ENCODE results near the gene SORD. TPM values are rescaled to one million over a fixed set of nuclear protein-coding genes. Genes with fewer than 3 reads are reported as not detected.
"Not testable (repeated sequence)": the region's sequence is repeated elsewhere in the genome, so short reads cannot be mapped to it uniquely, and the experiment has no call there.

SORD gene
- total RNA-seq = 19.1 and 25.2 TPM in 2 replicates

DNA sequence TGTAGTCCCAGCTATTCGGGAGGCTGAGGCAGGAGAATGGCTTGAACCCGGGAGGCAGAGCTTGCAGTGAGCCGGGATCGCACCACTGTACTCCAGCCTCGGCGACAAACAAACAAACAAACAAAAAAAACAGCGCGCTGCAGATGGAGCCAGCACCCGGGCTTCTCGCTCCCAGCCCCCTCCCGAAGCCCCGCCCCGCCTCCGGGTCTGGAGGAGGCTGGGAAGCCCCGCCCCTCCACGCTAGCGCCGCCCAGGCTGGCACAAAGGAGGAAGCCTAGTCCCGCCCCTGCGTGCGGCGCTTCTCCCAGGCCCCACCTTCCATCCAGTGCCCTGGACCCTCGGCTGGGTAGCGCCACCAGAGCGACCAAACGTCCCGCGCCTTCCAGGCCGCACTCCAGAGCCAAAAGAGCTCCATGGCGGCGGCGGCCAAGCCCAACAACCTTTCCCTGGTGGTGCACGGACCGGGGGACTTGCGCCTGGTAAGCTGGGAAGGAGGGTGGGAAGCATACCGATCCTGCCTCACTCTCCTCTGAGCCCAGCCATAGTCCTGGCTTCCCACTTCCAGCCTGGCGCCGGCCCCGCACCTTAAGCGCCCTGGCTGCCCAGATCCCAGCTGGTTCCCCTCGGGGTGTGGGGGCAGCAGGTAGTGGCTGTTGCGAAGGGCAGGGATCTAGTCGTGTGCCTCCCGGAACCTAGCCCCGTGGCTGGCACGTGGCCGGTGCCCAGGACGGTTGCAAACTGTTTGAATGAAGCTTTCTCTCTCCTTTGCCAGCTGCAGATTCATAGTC lies at the start of gene SORD:
SORD (plus strand) TSS at position 325 of the 788 bp plus-strand sequence; CDS start at position 414, 89 bp downstream.
- peak; percentile 63 for DNase-seq (ENCODE audit: low read depth)

DNA sequence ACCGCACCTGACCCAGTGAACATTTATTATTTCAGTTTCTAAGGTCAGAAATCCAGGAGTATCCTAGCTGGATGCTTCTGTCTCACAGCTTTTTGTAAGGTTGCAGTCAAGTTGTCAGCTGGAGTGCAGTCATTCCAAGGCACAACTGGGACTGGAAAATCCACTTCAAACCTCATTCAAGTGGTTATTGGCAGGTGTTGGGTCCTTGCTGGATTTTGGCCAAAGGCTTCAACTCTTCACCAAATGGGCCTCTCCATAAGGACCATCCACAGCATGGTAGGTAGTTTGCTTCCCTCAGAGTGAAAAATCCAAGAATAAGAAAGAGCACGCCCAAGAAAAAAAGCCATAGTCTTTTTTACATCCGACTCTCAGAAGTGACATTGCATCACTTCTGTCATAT lies 46.8 kb upstream of the SORD start:
- not testable (repeated sequence) for DNase-seq (ENCODE audit: low read depth)

GRCh38 chr15:44977781-44978180 lies 45.2 kb upstream of the SORD start:
- peak; percentile 64 for DNase-seq (ENCODE audit: low read depth)

DNA sequence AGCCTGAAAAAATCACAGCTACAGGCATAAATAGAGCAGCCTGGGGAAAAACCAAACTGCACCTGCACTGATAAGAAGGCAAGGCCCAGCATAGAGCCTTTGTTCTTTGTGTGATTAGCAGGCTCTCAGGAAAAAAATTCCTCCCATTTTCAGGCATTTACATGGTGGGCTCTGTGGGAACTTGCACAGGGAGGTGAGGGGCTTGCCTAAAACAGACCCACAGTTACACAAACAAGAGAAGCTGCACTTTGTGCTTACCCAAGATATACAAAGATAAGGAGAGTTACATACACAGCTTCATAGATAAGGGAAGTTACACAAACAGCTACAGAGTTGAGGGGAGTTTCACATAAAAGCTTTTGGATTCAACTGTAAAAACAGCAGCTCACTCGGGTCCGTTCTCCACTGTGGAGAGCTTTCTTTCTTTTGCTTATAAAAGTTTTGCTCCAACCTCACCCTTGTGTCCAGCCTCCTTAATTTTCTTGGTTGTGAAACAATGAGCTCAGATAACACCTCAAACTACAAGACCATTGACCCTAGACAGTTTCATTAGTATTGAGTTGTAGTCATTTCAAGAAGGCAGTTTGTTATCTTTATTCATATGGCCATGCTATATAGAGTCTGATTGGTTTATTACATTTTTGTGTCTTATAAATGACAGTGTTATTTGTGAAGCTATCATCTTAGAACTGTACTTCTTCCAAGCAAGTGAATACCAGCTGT lies 43.2 kb upstream of the SORD start:
- DNase-seq (ENCODE audit: low read depth) = not testable (repeated sequence)

GRCh38 chr15:44984144-44984543 lies 38.9 kb upstream of the SORD start:
- not testable (repeated sequence) for DNase-seq (ENCODE audit: low read depth)

DNA sequence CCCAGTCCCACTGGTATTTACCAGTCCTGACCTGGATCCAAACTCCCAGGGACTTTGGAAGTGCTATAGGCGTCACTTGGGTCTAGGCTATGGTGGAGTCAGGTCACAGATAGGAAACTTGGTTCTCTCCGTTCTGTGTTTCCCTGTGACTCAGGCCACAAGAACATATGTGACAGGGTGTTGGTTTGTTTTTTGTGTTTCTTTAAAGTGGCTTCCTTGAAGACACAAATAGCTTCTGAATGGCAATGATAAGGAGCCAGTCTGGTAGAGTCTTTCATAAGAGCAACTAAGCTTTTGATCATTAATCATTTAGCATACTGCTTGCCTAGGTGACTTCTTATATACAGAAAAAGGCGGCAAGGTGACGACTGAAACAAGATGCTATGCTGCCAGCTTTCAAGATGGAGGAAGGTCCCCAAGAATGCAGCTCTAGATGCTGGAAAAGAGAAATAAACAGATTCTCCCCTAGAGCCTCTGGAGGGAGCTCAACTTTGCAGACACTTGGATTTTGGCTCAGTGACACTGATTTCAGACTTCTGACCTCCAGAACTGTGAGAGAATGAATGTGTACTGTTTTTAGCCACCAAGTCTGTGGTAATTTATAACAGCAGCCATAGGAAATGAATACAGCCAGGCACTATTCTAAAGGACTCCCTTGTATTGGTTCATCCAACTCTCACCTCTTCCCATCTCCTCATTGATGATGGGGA lies 36.5 kb upstream of the SORD start:
- not testable (repeated sequence) for DNase-seq (ENCODE audit: low read depth)

GRCh38 chr15:44987711-44988110 lies 35.3 kb upstream of the SORD start:
- DNase-seq (ENCODE audit: low read depth) = not testable (repeated sequence)

- not testable (repeated sequence) for DNase-seq (ENCODE audit: low read depth)
These were observed 34.7 kb upstream of the SORD start for GRCh38 chr15:44988184-44988869.

DNA sequence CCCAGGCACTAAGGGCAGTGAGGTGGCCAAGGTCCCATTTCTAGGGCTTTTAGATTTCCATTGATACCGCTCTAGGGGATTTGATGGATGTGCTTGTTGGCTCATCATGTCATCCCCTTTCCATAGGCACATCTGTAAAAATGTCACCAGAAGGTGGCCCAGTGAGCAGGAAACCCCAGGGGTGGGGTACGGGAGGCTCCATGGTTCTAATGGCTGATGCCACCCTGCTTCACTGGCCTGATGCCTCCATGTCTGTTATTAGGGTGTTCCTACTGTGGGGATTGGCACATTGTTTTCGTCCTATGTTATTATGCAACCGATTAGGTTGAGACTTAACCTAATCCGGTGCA lies 34.1 kb upstream of the SORD start:
- not testable (repeated sequence) for DNase-seq (ENCODE audit: low read depth)

GRCh38 chr15:44997632-44998031 lies 25.4 kb upstream of the SORD start:
- DNase-seq (ENCODE audit: low read depth) = not testable (repeated sequence)

GRCh38 chr15:44999105-44999504 lies 23.9 kb upstream of the SORD start:
- DNase-seq (ENCODE audit: low read depth) = no peak

- not testable (repeated sequence) for DNase-seq (ENCODE audit: low read depth)
These were observed 21.8 kb upstream of the SORD start for GRCh38 chr15:45001180-45001579.

DNA sequence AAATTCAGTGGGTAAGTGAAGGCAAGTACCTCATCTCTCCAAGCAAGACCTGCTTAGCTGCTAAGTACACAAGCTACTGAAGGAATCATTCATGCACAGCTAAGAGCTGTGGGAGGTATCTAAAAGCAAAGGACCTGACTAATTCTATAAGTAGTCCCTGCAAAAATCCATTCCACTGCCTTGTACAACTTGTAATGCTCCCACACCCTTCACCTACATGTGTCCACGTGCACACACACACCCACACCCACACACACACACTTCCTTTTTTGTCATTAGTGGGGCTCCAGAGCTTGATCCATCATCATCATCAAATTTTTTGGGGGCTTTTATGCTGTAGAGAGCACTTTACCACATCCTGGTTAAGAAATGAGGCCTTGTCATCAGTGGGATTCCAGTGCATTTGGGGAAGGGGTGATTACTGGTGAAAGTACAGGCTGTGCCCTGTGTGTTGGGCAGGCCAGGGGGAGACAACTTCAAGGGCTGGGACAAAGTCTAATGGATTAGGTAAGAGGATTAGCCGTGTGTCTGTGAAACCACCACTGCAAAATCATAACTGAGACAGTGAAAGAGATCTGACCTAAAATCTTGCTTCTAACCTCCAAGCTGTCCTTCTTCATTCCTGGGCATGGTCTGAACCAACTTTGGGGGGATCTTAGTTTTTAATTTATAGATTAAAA lies 19.1 kb upstream of the SORD start:
- peak; percentile 71 for DNase-seq (ENCODE audit: low read depth)

GRCh38 chr15:45004590-45005175 lies 18.3 kb upstream of the SORD start:
- not testable (repeated sequence) for DNase-seq (ENCODE audit: low read depth)

GRCh38 chr15:45009046-45009445 lies 13.9 kb upstream of the SORD start:
- no peak for DNase-seq (ENCODE audit: low read depth)

GRCh38 chr15:45015114-45015513 lies 7.9 kb upstream of the SORD start:
- not testable (repeated sequence) for DNase-seq (ENCODE audit: low read depth)

GRCh38 chr15:45020222-45020900 lies 2.6 kb upstream of the SORD start:
- not testable (repeated sequence) for DNase-seq (ENCODE audit: low read depth)

DNA sequence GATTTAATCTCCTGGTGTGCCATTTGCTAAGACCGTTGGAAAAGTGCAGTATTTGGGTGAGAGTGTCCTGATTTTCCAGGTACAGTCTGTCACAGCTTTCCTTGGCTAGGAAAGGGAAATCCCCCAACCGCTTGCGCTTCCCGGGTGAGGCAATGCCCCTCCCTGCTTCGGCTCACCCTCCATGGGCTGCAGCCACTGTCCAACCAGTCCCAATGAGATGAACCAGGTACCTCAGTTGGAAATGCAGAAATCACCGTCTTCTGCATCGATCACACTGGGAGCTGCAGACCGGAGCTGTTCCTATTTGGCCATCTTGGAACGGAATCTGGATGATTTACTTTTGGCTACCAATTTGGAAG lies 2.1 kb upstream of the SORD start:
- not testable (repeated sequence) for DNase-seq (ENCODE audit: low read depth)

DNA sequence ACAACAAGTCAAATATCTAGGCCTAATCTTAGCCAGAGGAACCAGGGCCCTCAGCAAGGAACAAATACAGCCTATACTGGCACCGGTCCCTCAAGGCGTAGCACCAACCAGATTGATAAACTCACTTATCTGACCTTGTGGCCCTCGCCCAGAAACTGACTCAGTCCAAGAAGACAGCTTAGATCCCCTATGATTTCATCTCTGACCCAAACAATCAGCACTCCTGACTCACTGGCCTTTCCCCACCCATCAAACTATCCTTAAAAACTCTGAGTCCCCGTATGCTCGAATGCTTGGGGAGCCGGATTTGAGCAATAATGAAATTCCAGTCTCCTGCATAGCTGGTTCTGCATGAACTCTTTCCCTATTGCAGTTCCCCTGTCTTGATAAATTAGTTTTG lies 1.6 kb upstream of the SORD start:
- DNase-seq (ENCODE audit: low read depth) = no peak

DNA sequence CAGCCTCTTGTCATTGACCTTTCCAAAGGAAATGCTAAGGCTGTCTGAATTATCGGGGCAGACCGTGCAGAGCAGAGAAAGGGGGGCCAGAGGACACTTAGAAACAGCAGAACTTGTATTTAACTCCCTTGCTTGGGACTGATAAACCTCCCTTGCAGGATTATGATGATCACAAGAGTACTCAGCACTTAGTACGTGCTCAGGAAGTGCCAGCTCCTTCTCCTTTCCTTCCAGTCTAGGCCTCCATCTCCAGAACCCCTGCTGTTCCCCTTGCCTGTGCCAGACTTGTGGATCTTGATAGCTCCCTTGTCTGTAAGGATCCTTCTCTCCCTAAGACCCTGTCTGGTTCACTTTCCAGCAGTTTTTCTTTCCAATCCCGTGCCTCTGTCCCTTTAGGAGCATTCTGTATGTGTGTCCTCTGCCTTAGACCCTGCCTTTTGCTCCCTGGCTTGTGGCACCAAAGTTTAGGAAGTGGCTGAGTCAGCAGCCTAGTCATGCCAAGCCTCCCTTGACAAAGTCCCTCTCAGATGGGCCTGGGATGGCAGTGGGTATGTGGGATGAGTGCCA lies 747 bp downstream of the SORD start:
- DNase-seq (ENCODE audit: low read depth) = no peak
